ENCODE measurements around the gene VWA2.

Gene VWA2

DNA sequence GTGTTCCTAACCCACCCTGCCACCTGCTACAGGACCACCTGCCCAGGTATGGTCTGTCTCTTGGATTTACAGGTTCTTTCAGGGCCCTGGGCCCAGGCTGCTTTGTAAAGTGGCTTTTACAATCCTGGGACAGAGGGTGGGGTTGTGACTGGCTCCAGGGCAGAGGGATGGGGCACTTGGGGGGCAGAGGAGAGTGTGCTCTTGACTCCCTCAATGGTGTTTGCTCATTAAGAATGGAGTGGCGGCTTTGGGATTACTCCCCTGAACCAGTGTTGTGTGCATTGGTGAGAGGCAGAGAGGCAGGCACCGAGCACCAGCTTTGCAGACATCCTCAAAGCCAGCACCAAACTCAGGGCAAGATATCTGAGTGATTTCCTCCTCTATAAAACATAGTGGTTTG, 43.5 kb downstream of the VWA2 start:
- no peak for DNase-seq (ENCODE audit: low spot score)
- H2AK5ac ChIP-seq (ENCODE audit: low read depth, low read length): no peak overlapping the region
- H2AFZ ChIP-seq (ENCODE audit: low read length): no peak overlapping the region
- H3K14ac ChIP-seq (ENCODE audit: low read length): no peak overlapping the region
- H3K18ac ChIP-seq (ENCODE audit: low read length): no peak overlapping the region
- H2BK120ac ChIP-seq (ENCODE audit: low read depth, low read length): no peak overlapping the region
- H3K27me3 ChIP-seq (ENCODE audit: control insufficient read depth in 3 of 3, insufficient read depth in 3 of 3, low read depth in 1 of 3, low read length in 3 of 3): peaks cover 0 to 15% (median 0%) of the 10 kb centered on the region in 3 experiments
- no peak overlapping the region for H3K4me2 ChIP-seq (ENCODE audit: insufficient read depth, low read length, poor library complexity, severe bottlenecking)
- H3K4me1 ChIP-seq (ENCODE audit: control insufficient read depth in 2 of 2, insufficient read depth in 1 of 2, low read depth in 1 of 2, low read length in 2 of 2): peaks cover 0 to 1% of the 10 kb centered on the region in 2 donors
- no peak overlapping the region for H4K91ac ChIP-seq (ENCODE audit: low read depth, low read length, poor library complexity)
- H3K4ac ChIP-seq (ENCODE audit: low read length): no peak overlapping the region
- no peak overlapping the region for H3K23ac ChIP-seq (ENCODE audit: low read depth, low read length, poor library complexity)
- WGBS, 2 donors (ENCODE audit: extremely low coverage in 2 of 2, insufficient read length in 2 of 2, insufficient replicate concordance in 1 of 2): no CpG with 5 or more reads among the region's 2 CpGs
- no peak overlapping the region for H2BK12ac ChIP-seq (ENCODE audit: low read length)
- no peaks in the 10 kb centered on the region for H3K9me3 ChIP-seq (replicated peaks in 1 of 2; ENCODE audit: control insufficient read depth in 2 of 2, insufficient read depth in 1 of 2, low read depth in 1 of 2, low read length in 2 of 2)
- H3K79me1 ChIP-seq (ENCODE audit: low read depth, low read length): no peaks in the 10 kb centered on the region
- H2BK5ac ChIP-seq (ENCODE audit: low read length): no peak overlapping the region
- no peak overlapping the region for H2BK15ac ChIP-seq (ENCODE audit: low read length)
- H3K4me3 ChIP-seq (ENCODE audit: low read length in 2 of 2): no peak overlapping the region
- H4K8ac ChIP-seq (ENCODE audit: low read depth, low read length): no peak overlapping the region
- H3K9ac ChIP-seq (ENCODE audit: low read depth, low read length, poor library complexity): no peak overlapping the region
- no peak overlapping the region for H3K27ac ChIP-seq (replicated peaks; ENCODE audit: low read length)
- H3K36me3 ChIP-seq (replicated peaks in 1 of 2; ENCODE audit: control insufficient read depth in 2 of 2, insufficient read depth in 2 of 2, low read length in 2 of 2): no peaks in the 10 kb centered on the region

DNA sequence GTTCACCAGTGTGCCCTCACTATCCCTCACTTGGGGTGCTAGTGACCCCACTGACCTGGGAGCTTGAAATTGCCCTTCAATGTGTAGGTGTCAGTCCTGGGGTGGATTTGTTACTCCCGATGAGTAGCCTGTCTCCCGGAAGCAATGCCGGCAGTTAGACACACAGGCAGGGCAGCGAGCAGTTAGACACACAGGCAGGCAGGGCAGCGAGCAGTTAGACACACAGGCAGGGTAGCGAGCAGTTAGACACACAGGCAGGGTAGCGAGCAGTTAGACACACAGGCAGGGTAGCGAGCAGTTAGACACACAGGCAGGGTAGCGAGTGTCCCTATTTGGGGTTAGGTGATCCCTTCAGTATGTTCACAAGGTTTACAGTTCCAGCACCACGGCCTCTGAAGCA, 44.0 kb downstream of the VWA2 start:
- H2BK15ac ChIP-seq (ENCODE audit: low read length): no peak overlapping the region
- H3K23ac ChIP-seq (ENCODE audit: low read depth, low read length, poor library complexity): no peak overlapping the region
- H2BK12ac ChIP-seq (ENCODE audit: low read length): no peak overlapping the region
- no peak overlapping the region for H3K27ac ChIP-seq (replicated peaks; ENCODE audit: low read length)
- H2AK5ac ChIP-seq (ENCODE audit: low read depth, low read length): no peak overlapping the region
- H3K14ac ChIP-seq (ENCODE audit: low read length): no peak overlapping the region
- no peak overlapping the region for H3K4me3 ChIP-seq (ENCODE audit: low read length in 2 of 2)
- H3K4me1 ChIP-seq (ENCODE audit: control insufficient read depth in 2 of 2, insufficient read depth in 1 of 2, low read depth in 1 of 2, low read length in 2 of 2): peaks cover 0 to 1% of the 10 kb centered on the region in 2 donors
- WGBS, 2 donors (ENCODE audit: extremely low coverage in 2 of 2, insufficient read length in 2 of 2, insufficient replicate concordance in 1 of 2): no CpG with 5 or more reads among the region's 10 CpGs
- H3K27me3 ChIP-seq (ENCODE audit: control insufficient read depth in 3 of 3, insufficient read depth in 3 of 3, low read depth in 1 of 3, low read length in 3 of 3): peaks cover 0 to 14% (median 0%) of the 10 kb centered on the region in 3 experiments
- H3K9me3 ChIP-seq (replicated peaks in 1 of 2; ENCODE audit: control insufficient read depth in 2 of 2, insufficient read depth in 1 of 2, low read depth in 1 of 2, low read length in 2 of 2): no peaks in the 10 kb centered on the region
- H4K91ac ChIP-seq (ENCODE audit: low read depth, low read length, poor library complexity): no peak overlapping the region
- no peak overlapping the region for H3K4me2 ChIP-seq (ENCODE audit: insufficient read depth, low read length, poor library complexity, severe bottlenecking)
- no peak overlapping the region for H3K4ac ChIP-seq (ENCODE audit: low read length)
- no peaks in the 10 kb centered on the region for H3K79me1 ChIP-seq (ENCODE audit: low read depth, low read length)
- no peak overlapping the region for H2BK120ac ChIP-seq (ENCODE audit: low read depth, low read length)
- H3K36me3 ChIP-seq (replicated peaks in 1 of 2; ENCODE audit: control insufficient read depth in 2 of 2, insufficient read depth in 2 of 2, low read length in 2 of 2): no peaks in the 10 kb centered on the region
- no peak overlapping the region for H4K8ac ChIP-seq (ENCODE audit: low read depth, low read length)
- peak overlapping the region; percentile 30 for H3K9ac ChIP-seq (ENCODE audit: low read depth, low read length, poor library complexity)
- no peak overlapping the region for H2AFZ ChIP-seq (ENCODE audit: low read length)
- DNase-seq (ENCODE audit: low spot score): no peak
- no peak overlapping the region for H2BK5ac ChIP-seq (ENCODE audit: low read length)
- H3K18ac ChIP-seq (ENCODE audit: low read length): no peak overlapping the region

DNA sequence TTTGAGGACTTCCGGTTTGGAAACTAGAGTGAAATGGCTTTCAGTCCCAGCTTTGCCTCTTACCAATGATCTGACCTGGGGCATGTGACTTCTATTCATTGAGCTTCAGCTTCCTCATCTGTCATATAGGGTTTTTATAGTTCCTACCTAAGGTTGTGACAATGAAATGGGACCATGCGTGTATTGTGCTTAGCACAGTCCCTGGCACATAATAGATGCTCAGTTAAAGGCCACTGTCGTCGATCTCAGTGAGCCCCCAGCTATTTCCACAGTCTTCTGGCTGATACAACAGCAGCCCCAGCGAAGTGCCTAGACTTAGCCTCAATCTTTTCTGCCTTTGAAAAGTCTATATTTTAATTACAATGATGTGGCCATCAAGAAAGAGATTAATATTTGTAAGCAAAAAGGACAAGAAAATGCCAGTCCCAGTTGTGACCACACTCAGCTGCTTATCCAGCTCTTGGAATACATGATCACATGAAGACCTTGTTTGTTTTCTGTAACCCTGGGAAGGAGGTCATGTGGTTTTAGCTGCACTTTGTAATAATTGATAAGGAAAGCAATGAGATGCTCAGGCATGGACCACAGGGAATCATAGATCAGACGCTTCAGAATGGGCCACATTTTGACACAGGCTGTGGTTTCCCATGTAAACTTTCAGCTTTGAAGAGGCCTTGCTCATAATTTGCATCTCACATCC, 44.6 kb downstream of the VWA2 start:
- Histone ChIP-seq H3K18ac (ENCODE audit: low read length) (no peak overlapping the region), H3K36me3 (replicated peaks in 1 of 2; ENCODE audit: control insufficient read depth in 2 of 2, insufficient read depth in 2 of 2, low read length in 2 of 2) (no peaks in the 10 kb centered on the region), H2AFZ (ENCODE audit: low read length) (no peak overlapping the region), H3K79me1 (ENCODE audit: low read depth, low read length) (no peaks in the 10 kb centered on the region), H2BK120ac (ENCODE audit: low read depth, low read length) (no peak overlapping the region), H2BK15ac (ENCODE audit: low read length) (no peak overlapping the region), H3K9me3 (replicated peaks in 1 of 2; ENCODE audit: control insufficient read depth in 2 of 2, insufficient read depth in 1 of 2, low read depth in 1 of 2, low read length in 2 of 2) (no peaks in the 10 kb centered on the region), H2BK5ac (ENCODE audit: low read length) (no peak overlapping the region), H3K27me3 (ENCODE audit: control insufficient read depth in 3 of 3, insufficient read depth in 3 of 3, low read depth in 1 of 3, low read length in 3 of 3) (peaks cover 0 to 13% (median 0%) of the 10 kb centered on the region in 3 experiments), H3K23ac (ENCODE audit: low read depth, low read length, poor library complexity) (no peak overlapping the region), H3K14ac (ENCODE audit: low read length) (no peak overlapping the region), H2BK12ac (ENCODE audit: low read length) (no peak overlapping the region), H2AK5ac (ENCODE audit: low read depth, low read length) (no peak overlapping the region), H3K4me1 (ENCODE audit: control insufficient read depth in 2 of 2, insufficient read depth in 1 of 2, low read depth in 1 of 2, low read length in 2 of 2) (peaks cover 0 to 1% of the 10 kb centered on the region in 2 donors), H3K4me2 (ENCODE audit: insufficient read depth, low read length, poor library complexity, severe bottlenecking) (no peak overlapping the region), H3K4me3 (ENCODE audit: low read length in 2 of 2) (no peak overlapping the region), H4K91ac (ENCODE audit: low read depth, low read length, poor library complexity) (no peak overlapping the region), H3K9ac (ENCODE audit: low read depth, low read length, poor library complexity) (no peak overlapping the region), H3K4ac (ENCODE audit: low read length) (no peak overlapping the region), H3K27ac (replicated peaks; ENCODE audit: low read length) (no peak overlapping the region), H4K8ac (ENCODE audit: low read depth, low read length) (no peak overlapping the region)
- DNase-seq (ENCODE audit: low spot score): no peak
- WGBS, 2 donors (ENCODE audit: extremely low coverage in 2 of 2, insufficient read length in 2 of 2, insufficient replicate concordance in 1 of 2): no CpG with 5 or more reads among the region's 6 CpGs

DNA sequence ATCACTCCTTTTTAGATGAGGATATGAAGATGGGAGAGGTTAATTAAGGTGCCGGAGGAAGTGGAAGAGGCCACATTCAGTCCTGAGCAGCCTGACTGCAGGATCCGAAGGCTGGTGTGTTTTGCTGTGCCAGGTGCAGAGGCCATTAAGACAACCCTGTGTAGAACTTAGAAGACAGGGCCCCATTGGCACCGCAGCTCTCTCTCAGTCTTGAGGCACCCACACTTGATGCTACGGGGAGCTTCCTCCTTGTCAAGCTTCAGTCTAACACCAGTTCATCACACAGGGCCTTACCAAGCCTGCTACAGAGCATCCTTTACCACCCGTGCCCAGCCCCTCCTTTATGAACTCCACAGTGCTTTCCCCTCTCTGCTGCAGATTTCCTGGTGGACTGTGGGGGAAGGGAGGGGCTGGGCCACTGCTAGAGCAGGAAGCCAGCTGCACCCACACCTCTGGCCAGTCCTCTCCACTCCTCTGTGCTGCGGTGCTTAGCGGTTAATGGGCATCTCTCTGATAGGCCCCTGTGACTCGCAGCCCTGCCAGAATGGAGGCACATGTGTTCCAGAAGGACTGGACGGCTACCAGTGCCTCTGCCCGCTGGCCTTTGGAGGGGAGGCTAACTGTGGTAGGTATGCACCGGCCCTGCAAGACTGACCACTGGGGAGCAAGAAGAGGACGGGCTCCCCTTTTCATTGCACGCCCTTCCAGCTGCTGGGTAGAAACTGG, 45.5 kb downstream of the VWA2 start:
- H3K27me3 ChIP-seq (ENCODE audit: control insufficient read depth in 3 of 3, insufficient read depth in 3 of 3, low read depth in 1 of 3, low read length in 3 of 3): peaks cover 0 to 10% (median 0%) of the 10 kb centered on the region in 3 experiments
- H2BK5ac ChIP-seq (ENCODE audit: low read length): no peak overlapping the region
- H2BK15ac ChIP-seq (ENCODE audit: low read length): no peak overlapping the region
- H3K79me1 ChIP-seq (ENCODE audit: low read depth, low read length): no peaks in the 10 kb centered on the region
- no peak for DNase-seq (ENCODE audit: low spot score)
- no peak overlapping the region for H3K14ac ChIP-seq (ENCODE audit: low read length)
- peak overlapping the region; percentile 20 for H3K18ac ChIP-seq (ENCODE audit: low read length)
- no peak overlapping the region for H3K4ac ChIP-seq (ENCODE audit: low read length)
- no peak overlapping the region for H2AFZ ChIP-seq (ENCODE audit: low read length)
- no peak overlapping the region for H2AK5ac ChIP-seq (ENCODE audit: low read depth, low read length)
- no peaks in the 10 kb centered on the region for H3K36me3 ChIP-seq (replicated peaks in 1 of 2; ENCODE audit: control insufficient read depth in 2 of 2, insufficient read depth in 2 of 2, low read length in 2 of 2)
- WGBS, 2 donors (ENCODE audit: extremely low coverage in 2 of 2, insufficient read length in 2 of 2, insufficient replicate concordance in 1 of 2): no CpG with 5 or more reads among the region's 13 CpGs
- H2BK12ac ChIP-seq (ENCODE audit: low read length): no peak overlapping the region
- H2BK120ac ChIP-seq (ENCODE audit: low read depth, low read length): no peak overlapping the region
- no peak overlapping the region for H3K4me2 ChIP-seq (ENCODE audit: insufficient read depth, low read length, poor library complexity, severe bottlenecking)
- H3K9me3 ChIP-seq (replicated peaks in 1 of 2; ENCODE audit: control insufficient read depth in 2 of 2, insufficient read depth in 1 of 2, low read depth in 1 of 2, low read length in 2 of 2): no peaks in the 10 kb centered on the region
- H3K27ac ChIP-seq (replicated peaks; ENCODE audit: low read length): no peak overlapping the region
- H4K8ac ChIP-seq (ENCODE audit: low read depth, low read length): no peak overlapping the region
- peak overlapping the region; percentile 44 for H3K23ac ChIP-seq (ENCODE audit: low read depth, low read length, poor library complexity)
- no peak overlapping the region for H3K9ac ChIP-seq (ENCODE audit: low read depth, low read length, poor library complexity)
- peaks cover 0 to 1% of the 10 kb centered on the region in 2 donors for H3K4me1 ChIP-seq (ENCODE audit: control insufficient read depth in 2 of 2, insufficient read depth in 1 of 2, low read depth in 1 of 2, low read length in 2 of 2)
- H4K91ac ChIP-seq (ENCODE audit: low read depth, low read length, poor library complexity): peak overlapping the region; percentile 26
- H3K4me3 ChIP-seq (ENCODE audit: low read length in 2 of 2): no peak overlapping the region
